Kasumi-1 (cell line): Measurements from ENCODE around the gene BRSK2.
"Not testable (repeated sequence)": the region's sequence is repeated elsewhere in the genome, so short reads cannot be mapped to it uniquely, and the experiment has no call there.

Experiments used
- DNase-seq, 2 experiments: peaks; one replicate each; lab custom pipeline; 2025; lab: John Stamatoyannopoulos, UW

BRSK2 gene

DNA sequence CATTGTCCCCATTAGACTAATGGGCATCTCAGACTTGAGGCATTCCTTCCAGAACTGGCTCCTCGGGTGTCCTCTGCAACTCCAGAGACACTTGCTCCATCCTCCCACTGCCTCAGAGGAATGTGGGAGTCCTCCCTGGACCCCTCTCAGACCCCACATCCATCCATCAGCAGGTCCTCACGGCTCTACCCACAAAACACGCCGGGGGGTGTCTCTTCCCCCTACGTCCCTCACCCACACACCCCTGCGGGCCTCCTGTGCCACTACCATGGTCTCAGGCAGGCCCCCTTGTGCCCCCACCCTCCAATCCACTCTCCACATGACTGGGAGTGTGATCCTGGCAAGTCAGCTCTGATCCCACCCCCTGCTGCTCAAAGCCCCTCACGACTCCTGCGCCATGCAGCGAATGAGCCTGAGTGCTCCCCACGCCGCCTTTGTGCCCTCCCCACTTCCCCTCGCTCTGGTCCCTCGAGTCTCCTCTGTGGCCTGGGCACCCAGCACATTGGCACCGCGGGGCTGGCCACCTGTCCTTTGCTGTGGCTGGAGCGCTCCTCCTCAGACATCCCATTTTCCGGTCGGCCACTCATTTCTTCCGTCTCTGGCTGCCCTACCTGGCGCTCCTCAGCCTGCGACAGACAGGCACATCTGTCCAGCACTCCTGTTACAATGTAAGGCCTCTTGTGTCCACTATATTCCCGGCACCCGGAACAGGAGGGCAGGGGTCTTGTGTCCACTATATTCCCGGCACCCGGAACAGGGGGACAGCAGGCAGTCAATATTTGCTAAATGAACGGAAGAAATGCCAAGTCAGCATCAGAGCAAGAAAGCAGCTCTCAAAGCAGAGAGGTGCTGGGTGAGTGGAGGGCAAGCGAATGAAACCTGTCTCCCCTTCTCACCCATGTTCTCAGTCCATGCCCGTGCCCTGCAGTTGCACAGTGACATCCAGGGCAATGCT lies 111.0 kb downstream of the BRSK2 start:
- DNase-seq, result no peak

DNA sequence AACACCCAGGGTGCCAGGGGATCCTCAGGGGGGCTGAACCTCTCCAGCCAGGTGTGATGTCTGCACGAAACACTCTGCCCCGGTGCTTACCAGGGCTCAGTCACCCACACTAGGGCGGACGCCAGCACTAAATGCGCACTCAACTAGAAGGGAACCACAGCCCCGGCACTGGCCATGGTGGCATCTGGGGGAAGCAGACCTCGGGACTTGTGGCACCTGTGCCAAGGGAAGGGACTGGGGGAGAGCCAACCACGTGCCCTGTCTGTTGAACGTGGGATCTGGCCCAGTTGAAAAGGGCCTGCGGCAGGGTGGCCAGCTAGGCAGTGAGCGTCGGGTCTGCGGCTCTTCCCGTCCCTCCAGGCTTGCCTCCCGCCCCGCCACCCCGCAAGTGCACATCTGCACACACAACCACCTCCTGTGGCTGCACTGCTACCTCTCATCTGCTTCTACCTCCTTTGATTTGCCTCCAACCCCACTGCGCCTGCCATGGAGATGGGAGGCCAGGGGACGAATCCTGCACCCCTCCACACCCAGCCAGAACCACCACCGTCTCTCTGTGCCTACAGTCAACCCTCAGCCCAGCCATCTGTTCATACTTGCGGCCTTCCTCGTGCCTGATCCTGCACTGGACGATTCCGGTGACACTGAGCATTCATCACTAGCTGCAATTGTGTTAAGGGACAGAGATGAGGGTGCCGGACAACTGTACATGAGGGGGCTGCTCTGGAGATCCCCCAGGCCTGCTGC lies 111.9 kb downstream of the BRSK2 start:
- DNase-seq, result no peak

DNA sequence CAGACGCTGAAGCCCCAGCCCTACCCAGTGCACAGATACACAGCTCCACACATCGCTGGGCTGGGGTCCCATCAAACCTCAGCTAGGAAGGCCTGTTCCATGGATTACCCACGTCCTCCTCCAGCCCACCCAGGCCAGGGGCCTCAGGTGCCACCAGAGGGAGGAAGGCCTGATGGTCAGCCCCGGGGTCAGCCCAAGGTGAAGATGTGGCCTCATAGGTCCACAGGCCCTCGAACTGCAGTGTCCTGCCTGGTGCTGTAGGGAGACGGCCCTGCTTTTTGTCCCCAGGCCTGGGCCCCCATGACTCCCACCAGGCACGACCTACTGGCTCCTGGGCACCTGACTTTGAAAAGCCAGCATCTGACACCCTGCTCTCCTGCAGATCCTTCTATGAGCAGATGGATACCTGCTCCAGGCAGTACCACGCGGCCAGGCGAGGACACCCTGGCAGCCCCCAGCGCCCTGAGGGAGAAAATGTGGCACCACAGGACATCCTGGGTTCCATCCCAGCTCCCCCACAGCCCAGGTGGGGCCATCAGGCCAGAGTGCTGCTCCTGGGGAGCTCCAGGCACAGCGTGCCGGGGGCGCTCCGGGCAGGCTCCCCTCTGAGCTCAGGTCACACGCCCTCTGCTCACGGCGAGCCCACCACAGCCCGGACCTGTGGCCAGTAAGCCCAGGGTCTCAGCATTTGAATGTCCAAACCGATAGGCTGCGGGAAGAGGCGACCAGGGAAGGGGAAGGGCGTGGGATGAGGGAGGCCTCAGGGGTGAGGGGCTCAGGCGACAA lies 112.6 kb downstream of the BRSK2 start:
- no peak for DNase-seq

DNA sequence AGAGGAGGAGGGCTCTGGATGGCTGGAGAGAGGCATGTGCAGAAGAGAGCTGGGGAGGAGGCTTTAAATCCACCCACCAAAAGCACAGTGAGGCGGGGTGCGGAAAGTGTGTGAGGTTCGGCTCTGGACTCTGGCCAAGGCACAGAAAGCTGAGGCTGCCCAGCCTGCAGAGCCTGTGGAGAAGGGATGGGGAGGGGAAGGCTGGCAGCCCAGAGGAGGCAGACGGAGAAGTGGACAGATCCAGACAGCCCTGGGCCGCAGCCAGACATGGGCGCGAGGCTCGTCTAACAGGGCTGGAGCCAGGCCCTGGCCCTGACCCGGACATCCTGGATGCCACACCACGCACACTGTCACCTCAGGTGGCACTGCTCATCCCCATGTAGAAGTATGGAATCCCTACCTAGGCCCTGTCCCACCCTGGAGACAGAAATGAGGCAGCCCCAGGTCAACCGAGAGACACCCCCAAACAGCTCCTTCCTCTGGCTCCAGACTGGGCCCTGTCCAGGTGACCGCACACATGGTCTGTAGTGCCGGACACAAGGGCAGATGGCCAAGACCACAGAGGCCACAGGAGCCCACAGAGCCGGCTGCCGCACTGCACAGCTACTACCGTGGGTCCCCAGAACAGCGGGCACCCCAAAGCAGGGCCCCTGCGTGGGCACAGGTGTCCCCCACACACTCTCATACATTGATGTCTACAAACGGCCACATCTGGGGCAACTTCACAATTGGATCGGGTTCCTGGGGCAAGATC lies 113.4 kb downstream of the BRSK2 start:
- DNase-seq, result no peak

DNA sequence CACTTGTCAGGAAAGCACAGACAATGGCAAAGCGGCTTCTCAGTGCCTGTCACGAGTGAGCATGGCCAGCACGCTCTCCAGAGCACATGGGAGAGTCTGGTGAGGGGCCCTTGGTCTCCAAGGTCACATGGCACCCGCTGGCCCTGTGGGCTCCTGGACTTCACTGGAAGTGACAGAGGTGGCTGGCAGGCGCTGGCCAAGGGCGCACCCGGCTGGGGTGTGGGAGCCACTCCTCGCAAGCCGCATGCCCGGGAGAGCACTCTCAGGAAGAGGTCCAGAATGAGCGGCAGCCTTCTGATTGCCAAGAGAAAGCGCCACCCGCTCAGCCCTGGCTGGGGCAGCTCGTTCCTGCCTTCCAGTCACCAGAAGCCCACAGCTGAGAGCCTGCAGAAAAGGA lies 114.0 kb downstream of the BRSK2 start:
- DNase-seq, result no peak

DNA sequence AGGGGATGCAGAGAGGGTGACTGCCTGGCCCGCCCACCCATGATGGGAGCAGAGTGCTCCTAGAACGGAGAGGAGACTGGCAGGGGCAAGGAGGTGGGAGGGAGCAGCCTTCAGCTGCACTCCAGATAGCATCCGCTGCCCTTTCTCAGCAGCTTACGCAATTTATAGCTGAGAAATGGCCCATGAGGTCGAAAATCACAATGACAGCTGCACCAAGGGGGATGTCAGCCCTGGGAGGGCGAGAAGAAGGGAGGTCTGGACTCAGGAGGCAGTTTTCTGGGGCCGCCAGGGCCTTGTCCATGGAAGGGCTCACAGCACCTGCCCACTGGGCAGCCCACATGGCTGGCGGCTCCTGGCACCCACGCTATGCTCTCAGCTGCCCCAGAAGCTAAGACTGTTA lies 114.4 kb downstream of the BRSK2 start:
- no peak for DNase-seq

DNA sequence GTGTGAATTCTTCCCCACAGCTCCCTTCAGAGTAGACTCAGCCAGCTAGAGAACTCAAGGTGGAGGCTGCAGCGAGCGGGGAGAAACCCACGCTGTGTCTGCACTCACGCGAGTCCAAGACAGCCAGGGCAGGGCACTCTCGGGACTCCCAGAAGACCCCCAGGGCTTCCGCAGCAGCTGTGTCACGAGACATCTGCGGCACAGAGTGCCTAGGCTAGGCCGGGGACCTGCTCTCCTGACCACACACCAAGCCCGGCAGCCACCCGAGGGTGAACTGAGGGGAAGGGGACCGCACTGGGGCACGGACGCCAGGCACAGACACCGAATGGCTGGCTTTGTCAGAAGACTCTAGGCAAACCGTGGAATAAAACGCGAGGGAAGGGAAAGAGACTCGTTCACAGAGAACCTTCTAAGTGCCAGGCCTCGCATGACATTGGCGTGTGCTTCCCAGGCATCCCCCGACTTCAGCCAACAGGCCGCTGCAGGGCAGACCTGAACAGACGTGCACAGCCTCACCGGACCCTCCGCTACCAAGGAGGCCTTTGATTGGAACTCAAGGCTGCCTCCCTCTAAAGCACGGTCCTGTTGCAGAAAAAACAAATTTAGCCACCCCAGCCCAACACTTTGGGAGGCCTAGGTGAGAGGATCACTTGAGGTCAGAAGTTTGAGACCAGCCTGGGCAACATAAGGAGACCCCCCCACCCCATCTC lies 115.0 kb downstream of the BRSK2 start:
- no peak for DNase-seq

DNA sequence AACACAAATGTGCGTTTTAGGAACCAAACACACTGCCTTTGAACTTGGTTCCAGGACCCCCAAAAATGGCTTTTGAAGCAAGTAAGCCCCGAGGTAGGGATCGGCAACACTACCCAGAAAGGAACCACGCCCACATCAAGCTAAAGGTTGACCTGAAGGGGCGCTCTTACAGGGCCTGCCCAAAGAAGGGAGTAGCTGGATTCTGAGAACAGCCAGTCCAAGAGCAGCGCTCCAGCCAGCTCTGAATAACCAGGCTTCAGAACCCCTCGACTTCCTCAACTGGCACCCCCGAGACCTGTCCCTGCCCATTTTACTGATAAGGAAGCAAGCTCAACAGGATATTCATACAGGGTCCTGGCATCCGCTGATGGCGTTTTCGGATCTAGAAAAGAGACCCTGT lies 115.7 kb downstream of the BRSK2 start:
- DNase-seq, result no peak

DNA sequence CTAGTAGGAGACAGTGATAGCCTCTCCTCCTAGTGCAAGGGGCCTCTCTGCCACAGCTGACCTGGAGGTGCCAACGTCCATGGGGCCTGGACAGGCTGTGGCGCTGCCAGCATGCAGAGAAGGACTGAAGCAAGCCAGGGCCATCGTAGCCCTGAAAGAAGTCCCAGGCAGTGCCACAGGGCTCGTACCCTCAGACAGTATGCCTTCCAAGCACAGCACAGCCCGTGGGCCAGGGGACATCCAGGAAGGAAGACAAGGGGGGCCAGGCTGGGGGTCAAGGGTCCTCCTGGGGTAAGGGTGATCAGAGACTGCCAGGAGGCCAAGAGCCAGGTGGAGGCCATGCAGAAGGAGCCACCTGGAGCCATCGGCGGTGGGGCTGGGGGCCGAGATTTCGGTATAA lies 117.2 kb downstream of the BRSK2 start:
- DNase-seq, result no peak

DNA sequence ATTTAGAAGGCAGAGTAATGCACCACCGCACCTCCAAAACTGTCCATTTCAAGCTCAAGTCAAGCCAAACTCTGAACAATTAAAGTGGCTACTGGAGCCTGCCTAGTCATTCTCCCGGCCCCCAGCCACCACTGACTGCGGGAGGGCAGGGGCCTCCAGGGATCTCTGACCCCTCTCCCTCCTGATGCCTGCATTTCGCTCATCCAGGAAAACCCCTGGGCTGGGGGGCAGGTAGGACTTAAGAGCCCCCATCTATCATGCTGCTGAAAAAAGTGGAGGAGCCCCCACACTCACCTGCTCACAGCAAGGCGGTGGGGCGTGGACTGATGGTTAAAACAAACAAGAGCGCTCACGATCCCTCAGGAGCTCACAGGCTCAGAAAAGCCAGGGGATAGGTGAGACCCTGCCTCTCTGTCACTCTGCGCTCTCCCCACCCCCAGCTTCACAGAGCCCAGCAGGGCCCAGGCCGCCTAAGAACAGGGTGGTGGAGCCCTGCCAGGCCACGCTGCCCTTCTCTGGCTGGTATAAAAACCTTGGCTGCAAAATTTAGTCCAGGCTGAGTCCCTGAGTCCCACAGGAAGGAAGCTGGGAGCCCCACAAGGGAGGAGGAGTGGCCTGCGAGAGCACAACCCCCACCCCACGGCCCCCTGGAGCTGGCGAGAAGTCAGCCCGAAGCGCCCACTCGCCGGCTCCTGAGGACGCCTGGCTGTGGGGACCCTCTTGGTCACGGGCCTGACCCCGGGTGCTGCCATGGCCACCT lies 117.8 kb downstream of the BRSK2 start:
- DNase-seq, result peak in 1 of 2 experiments; percentile 27

DNA sequence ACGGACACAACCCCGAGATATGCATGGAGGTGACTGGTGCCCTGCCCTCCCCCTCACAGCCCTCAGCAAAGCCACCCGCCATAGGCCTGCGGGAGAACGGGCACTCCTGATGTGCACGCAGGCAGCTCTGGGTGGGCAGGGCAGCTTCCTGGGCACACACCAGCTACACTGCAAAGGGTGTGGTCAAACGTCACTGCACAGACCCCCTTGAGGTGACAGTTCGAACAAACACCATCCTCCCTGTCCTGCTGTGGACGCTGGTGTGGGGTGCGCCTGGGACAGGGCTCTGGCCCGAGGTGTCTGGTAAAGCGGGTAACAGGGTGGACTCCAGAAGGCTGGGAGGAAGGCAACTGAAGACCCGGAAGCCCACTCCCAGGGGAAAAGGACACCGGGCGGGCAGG lies 118.8 kb downstream of the BRSK2 start:
- no peak for DNase-seq

DNA sequence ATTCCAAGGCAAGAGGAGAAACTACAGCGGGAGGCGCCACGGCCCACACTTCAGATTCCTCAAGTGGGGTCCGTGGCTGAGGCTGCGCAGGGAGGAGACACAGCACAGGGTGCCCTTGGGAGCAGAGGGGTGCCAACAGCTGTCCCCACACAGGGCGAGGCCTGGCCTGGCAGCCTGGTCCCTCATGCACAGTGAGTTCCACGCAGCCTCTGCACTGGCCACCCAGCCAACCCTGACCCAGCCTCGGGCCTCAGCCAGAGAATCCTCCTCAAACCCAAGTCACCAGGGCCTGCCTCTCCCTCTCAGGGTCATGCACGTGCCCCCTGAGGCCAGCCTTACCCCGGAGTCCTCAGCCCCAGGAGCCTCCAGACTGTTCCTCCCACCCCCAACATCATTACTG lies 119.3 kb downstream of the BRSK2 start:
- no peak for DNase-seq

DNA sequence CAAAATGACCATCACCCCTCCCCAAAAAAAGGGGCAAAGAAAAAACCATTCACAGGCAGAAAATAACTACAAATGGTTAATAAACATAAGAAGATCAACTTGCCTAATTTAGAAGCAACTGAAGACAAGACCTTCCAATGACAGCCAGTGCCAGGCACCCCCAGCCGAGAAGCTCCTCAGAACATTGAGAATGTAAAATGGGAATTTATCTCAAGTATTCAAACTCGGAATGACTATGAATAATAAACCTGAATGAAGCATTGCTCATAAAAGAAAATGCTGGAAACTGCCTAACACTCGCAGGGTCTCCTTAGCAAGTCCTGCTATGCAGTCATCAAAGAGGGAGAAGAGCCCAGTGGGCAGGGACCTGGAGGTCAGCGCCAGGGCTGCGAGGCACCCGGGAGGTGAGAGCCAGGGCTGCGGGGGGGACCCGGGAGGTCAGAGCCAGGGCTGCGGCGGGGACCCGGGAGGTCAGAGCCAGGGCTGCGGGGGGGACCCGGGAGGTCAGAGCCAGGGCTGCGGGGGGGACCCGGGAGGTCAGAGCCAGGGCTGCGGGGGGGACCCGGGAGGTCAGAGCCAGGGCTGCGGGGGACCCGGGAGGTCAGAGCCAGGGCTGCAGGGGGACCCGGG lies 120.0 kb downstream of the BRSK2 start:
- no peak for DNase-seq

DNA sequence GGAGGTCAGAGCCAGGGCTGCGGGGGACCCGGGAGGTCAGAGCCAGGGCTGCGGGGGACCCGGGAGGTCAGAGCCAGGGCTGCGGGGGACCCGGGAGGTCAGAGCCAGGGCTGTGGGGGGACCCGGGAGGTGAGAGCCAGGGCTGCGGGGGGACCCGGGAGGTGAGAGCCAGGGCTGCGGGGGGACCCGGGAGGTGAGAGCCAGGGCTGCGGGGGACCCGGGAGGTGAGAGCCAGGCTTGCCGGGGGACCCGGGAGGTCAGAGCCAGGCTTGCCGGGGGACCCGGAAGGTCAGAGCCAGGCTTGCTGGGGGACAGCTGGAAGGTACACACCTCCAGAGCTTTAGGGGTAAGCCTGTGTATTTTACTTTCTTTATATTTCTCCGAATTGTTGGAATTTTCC lies 120.6 kb downstream of the BRSK2 start:
- not testable (repeated sequence) for DNase-seq

DNA sequence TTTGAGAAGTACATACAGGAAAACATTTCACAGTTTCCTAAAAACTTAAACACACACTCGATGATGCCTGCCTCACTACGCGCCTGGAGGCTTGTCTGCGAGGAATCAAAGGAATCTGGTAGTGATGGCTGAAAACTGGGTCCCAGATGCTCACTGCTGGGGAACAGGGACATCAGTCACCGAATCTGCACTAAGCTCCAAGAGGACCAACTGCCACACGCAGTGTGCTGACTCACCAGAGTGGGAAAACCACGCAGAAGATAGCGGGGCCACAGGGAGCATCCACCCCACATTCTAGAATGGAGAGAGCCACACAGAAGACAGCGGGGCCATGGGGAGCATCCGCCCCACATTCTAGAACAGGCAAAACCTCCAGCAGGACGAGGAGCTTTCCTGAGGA lies 121.2 kb downstream of the BRSK2 start:
- DNase-seq, result no peak

DNA sequence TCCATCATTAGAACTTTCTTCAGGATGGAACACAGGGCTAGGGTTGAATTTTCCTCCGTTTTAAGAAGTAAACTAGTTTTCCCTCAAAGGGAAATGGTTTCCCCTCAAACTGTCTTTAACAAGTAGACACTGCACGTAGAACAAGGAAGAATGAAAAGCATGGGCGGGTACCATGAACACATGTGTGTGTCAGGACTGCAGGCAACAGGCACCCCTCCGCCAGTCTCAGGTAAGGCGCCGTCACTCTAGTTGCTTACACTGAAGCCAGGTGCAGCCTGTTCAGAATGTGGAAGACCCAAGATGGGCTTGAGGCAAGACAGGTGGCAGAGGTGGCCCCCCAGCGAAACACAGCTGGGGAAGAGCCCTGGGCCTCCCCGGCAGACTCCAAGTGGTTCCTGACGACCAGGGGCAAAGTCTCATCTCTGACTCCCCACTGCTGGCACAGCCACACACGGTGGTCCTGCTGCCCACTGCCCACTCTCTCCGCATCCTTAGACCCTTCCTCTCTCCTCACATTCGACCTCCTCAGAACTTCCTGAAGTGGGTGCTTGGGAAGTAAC lies 122.3 kb downstream of the BRSK2 start:
- DNase-seq, result no peak
